GM19099 (cell line): ENCODE measurements around the gene SFXN3.

ENCODE experiments used
- POLR2A ChIP-seq: IDR thresholded peaks from 3 replicates; pipeline ENCODE4 v1.6.1; 2011; ENCODE audit warnings: low read depth; ENCODE audit not compliant: insufficient read length; ENCODE audit errors: extremely low read depth

The SFXN3 gene

GRCh38 chr10:100996678-100997359 lies 34.2 kb upstream of the SFXN3 start:
- TF ChIP-seq POLR2A, result no peak

- TF ChIP-seq POLR2A, result peak; percentile 22
These were observed 33.5 kb upstream of the SFXN3 start for GRCh38 chr10:100997360-100998182.

- peak; percentile 14 for TF ChIP-seq POLR2A
These were observed 32.6 kb upstream of the SFXN3 start for GRCh38 chr10:100998183-100998990.

- peak; percentile 28 for TF ChIP-seq POLR2A
These were observed 31.9 kb upstream of the SFXN3 start for GRCh38 chr10:100998991-100999741.

- TF ChIP-seq POLR2A, result no peak
These were observed 31.3 kb upstream of the SFXN3 start, which contains the start of gene LZTS2 for GRCh38 chr10:100999742-101000126. Gene LZTS2, plus strand, starts transcription at chr10:100999808. Its CDS starts 2,731 bp downstream, at chr10:101002539.

GRCh38 chr10:101000127-101000914 lies 30.7 kb upstream of the SFXN3 start:
- no peak for TF ChIP-seq POLR2A

GRCh38 chr10:101000915-101001658 lies 29.9 kb upstream of the SFXN3 start:
- TF ChIP-seq POLR2A, result no peak

GRCh38 chr10:101001659-101002035 lies 29.4 kb upstream of the SFXN3 start:
- no peak for TF ChIP-seq POLR2A

- TF ChIP-seq POLR2A, result no peak
These were observed 28.6 kb upstream of the SFXN3 start for GRCh38 chr10:101002456-101002855.

- TF ChIP-seq POLR2A, result no peak
These were observed 27.3 kb upstream of the SFXN3 start for GRCh38 chr10:101003639-101004206.

GRCh38 chr10:101005361-101005760 lies 25.7 kb upstream of the SFXN3 start:
- TF ChIP-seq POLR2A, result no peak

- TF ChIP-seq POLR2A, result no peak
These were observed 25.0 kb upstream of the SFXN3 start for GRCh38 chr10:101005869-101006567.
